ENCODE data around the gene FABP7.
"Not testable (repeated sequence)": the region's sequence is repeated elsewhere in the genome, so short reads cannot be mapped to it uniquely, and the experiment has no call there.

Gene FABP7

DNA sequence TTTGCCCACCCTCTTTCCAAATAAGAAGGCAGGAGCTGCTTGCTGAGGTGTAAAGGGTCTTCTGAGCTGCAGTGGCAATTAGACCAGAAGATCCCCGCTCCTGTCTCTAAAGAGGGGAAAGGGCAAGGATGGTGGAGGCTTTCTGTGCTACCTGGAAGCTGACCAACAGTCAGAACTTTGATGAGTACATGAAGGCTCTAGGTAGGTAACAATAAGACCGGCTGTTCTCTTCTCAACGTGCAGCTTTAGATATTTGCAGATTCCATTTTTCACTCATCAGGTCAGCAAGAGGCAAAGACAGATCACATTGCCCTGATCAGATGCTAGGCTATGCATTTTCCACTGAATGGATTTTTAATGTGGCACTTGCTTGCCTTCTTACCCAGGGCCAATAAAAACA lies at the start of gene FABP7:
FABP7 (plus strand) TSS at position 50 of the 400 bp plus-strand sequence; CDS start at position 129, 79 bp downstream.
- no peak for DNase-seq (ENCODE audit: low read depth)

DNA sequence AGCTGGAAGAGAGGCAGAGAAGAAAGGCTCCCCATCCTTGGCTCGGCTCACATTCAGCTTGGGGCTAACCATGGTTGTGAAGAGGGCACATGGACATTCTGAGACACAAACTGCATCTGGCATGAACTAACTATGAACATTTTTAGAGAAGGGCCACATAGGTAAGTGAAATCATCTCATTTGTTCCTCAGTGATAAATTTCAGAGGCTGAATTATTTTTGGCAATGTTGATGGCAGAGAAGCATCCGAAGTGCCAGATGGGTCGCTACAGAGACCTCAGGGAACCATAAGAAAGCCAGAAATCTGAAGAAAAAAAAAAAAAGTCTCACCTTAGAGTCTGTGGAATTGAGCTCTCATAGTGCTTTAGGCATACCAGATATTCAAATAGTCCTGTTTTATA lies 49.2 kb upstream of the FABP7 start:
- DNase-seq (ENCODE audit: low read depth) = no peak

GRCh38 chr6:122730775-122731386 lies 48.6 kb upstream of the FABP7 start:
- peak; percentile 20 for DNase-seq (ENCODE audit: low read depth)

DNA sequence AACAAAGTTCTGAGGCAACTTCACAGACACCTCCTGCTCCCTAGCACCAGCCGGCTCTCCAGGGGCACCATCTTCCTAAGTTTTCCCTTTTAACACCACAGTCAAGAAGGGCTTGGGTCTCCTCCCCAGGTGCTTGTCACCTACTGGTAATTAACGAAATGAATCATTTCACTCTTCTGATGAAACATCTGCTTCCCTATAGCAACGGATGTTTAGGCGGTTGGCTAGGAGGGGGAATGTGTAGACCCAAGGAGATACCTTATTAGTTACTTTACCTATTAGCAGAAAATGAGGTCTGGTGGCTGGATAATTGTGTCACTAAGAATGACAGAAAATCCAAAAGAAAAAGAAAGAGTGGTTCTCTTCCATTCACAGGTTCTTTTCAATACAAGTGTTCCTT lies 46.3 kb upstream of the FABP7 start:
- DNase-seq (ENCODE audit: low read depth) = no peak

DNA sequence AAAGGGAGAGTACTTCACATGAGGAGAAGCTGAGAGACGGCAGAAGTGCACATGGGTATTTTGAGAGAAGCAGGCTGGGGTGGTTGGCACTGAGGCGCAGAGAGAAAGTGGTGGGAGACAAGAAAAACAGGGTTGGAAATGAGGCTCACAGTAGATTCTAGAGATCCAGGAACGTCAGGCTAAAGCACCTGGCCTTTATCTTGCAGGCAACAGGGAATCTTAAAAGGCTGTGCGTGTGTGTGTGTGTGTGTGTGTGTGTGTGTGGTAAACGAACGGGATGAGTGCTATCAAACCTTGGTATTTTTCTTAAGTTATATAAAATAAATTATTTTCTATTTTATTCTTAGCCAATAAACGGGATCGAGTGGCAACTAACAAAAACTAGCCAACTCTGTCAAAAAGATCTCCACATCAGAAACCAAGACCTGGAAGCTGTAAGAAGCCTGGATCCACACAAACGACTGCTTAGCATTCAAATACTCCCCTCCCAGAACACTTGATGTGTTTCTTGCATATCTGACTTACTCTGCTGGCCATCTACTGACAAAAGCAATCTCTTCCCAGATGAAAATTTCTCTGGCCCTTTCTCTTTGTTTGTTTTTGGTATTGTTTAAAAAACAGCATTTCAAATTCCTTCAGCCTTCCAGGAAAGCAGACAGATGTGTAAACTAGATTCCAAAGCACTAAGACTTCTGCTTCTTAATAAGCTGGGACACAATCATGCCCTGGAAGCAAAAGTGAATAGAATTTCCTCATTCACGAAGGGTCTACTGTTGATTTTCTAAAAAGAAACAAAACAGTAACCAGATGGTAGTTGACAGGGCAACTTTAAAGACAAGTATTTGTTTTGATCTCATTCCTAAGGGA lies 44.8 kb upstream of the FABP7 start:
- DNase-seq (ENCODE audit: low read depth) = no peak

- DNase-seq (ENCODE audit: low read depth) = no peak
Measured at GRCh38 chr6:122735582-122735981, 43.9 kb upstream of the FABP7 start.

DNA sequence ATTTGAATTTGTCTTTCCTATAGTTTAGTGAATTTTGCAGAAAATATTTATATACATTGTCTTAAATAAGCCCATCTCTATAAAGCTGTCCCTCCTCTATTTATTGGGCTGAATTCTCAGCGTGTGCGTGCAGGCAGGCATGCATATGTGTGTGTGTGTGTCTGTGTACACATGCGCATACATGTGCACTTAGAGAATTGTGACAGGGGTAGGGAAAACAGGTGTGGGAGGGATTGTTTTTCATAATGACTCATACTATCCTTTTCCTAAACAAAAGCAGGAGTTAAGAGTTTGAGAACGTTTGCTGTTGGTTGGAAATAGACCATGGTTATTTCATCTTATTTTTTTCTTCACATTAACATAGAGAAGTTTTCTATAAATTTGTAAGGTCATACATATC lies 43.4 kb upstream of the FABP7 start:
- no peak for DNase-seq (ENCODE audit: low read depth)

GRCh38 chr6:122736616-122737015 lies 42.9 kb upstream of the FABP7 start:
- no peak for DNase-seq (ENCODE audit: low read depth)

- no peak for DNase-seq (ENCODE audit: low read depth)
Measured at GRCh38 chr6:122740091-122740490, 39.4 kb upstream of the FABP7 start.

DNA sequence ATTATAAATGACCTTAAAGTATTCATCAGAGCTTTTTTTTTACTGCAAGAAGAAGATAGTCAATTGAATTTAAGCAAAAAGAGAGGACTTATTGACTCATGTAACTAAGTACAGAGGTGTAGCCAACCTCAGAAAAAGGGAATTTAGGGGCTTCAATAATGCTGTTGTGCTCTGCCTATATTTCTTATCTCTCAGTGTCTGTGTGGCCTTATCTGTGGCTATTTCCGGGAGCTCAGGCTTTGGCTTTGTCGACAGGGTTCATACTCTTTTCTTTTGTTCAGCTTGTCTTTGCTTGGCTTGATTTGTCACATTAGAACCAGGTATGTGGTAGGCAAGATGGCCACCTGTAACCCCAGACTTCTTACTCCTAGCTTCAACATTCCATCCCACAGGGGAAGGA lies 38.6 kb upstream of the FABP7 start:
- DNase-seq (ENCODE audit: low read depth) = no peak

DNA sequence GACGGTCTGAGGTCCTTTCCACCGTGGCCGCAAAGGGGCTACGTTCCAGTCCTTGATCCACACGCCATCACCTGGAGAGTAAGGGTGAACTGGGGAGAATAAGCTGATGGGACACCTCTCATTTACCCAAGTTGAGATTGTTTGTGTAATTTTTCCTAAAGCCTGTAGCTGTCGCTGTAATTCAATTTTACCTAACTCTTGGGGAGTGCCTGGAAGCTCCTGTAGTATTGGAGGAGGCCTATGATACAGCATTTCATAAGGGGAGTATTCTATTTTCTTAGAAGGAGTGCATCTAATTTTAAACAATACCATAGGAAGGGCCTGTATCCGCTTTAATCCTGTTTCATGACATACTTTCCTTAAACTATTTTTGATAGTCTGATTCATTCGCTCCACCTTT lies 35.3 kb upstream of the FABP7 start:
- not testable (repeated sequence) for DNase-seq (ENCODE audit: low read depth)

DNA sequence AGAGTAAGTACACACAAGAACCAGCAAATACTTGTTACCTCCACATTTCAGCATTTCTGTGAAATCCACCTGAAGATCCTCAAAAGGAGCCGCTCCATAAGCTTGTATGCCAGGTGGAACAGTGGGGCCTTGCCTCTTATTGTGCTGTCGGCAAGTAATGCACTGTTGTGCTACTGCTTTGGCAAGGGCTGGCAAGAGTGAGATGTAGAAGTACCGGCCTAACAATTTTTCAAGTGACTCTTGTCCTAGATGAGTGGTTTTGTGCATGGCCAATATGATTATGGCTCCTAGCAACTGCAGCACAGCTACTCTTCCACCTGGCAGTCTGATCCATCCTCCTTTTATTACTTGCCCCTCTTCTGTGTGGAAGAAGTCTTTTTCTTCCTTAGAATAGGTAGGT lies 34.7 kb upstream of the FABP7 start:
- DNase-seq (ENCODE audit: low read depth) = not testable (repeated sequence)

DNA sequence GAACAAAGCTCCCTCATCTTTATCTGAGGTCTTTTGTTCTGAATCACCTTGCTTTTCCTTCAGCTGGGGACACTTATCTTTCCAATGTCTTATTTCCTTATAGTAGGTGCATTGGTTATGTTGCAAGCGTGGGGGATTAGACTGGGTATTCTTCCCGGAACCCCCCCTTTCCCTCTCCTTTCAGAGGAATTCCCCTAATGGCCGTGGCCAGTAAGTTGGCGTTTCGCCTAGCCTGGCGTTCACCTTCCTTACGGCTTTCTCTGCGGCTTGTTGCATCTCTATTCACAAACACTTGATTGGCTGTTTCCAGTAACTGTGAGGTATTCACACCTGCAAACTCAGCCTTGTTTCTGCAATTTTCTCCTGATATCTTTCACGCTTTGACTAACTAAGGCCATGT lies 32.8 kb upstream of the FABP7 start:
- no peak for DNase-seq (ENCODE audit: low read depth)

DNA sequence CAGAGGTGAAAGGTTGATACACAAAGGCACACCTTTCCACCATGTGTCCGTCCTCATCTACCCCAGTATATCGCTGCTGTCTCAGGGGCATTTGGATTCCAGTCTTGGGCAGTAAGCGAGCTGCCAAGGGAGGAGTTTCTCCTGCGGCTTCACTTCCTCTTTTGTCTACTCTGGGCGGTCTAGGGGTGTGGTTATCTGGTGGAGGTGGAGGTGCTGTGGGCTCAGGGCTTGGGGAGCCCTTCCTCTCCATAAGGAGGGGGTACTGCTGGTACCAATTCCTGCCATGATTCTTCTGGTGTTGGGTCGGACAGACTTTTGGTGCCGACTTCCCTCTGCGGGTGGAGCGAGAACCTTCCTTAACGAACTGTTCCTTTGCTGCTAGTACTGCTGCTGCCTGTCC lies 31.9 kb upstream of the FABP7 start:
- DNase-seq (ENCODE audit: low read depth) = no peak

GRCh38 chr6:122748945-122749344 lies 30.6 kb upstream of the FABP7 start:
- not testable (repeated sequence) for DNase-seq (ENCODE audit: low read depth)

- no peak for DNase-seq (ENCODE audit: low read depth)
Measured at GRCh38 chr6:122749451-122750050, 30.0 kb upstream of the FABP7 start.

DNA sequence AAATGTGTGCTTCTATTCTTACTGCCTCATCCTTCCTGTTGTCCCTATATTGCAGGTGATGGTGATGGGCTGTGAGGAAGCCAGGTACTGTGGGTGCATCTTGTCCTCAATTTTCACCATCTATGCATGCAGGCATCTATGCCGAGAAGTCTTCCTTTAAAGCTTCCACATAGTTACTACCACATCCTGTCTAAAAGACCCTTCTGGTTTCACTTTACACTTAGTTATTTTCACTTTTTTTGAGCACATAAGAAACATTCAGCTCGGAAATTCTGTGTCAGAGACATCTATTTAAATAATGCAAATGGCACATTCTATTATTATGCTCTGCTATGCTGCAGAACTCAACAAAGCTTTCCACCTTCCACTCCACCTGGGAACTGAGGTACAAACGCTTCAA lies 28.2 kb upstream of the FABP7 start:
- DNase-seq (ENCODE audit: low read depth) = no peak

DNA sequence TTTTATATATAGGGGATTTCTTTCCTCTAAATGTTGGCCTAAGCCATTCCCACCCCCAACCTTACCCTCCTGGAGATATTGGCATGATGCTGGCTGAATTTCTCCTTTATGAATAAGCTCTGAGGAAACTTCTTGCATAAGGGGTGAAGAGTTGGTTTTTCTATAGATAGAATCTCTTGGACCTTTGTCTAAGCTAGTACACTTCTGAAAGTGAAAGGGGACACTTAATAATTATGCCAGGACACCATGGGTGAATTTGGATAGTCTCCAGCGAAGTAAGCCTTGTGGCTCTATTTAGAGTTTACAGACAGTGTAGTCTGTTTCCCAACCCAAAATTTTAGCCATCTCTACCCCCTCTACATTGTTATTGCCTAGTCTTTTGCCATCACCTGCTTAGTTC lies 27.1 kb upstream of the FABP7 start:
- no peak for DNase-seq (ENCODE audit: low read depth)

DNA sequence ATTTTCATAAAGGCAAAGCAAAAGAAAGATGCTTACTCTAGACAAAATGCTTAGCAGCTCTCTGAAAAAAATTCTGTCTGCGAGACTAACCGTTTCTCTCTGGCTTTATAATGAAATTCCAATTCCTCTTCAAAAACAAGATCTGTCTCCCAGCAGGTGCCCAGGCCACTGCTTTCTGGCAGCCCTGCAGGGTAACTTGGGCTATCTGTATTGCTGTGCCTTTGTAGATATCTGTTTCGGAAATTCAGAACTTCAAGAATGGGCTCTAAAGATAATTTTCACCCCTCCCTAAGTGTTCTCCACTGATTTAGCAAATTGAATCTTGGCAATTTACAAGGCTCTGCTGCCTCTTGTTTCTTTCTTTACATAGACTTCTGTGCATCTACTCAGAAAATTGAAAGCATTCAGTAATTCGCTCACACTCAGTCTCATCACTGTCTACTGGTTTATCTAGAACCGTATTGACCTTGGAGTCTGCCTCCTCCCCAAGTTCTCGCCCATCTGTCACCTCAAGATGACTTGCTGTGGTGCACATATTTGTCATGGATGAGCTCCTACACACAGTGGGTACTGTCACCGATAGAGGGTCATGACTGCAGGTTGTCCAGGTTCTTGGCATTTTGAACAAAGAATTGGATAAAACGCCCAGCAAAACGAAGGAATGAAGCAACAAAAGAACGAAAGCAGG lies 26.4 kb upstream of the FABP7 start:
- DNase-seq (ENCODE audit: low read depth) = no peak

- DNase-seq (ENCODE audit: low read depth) = no peak
Measured at GRCh38 chr6:122753688-122754056, 25.8 kb upstream of the FABP7 start.

DNA sequence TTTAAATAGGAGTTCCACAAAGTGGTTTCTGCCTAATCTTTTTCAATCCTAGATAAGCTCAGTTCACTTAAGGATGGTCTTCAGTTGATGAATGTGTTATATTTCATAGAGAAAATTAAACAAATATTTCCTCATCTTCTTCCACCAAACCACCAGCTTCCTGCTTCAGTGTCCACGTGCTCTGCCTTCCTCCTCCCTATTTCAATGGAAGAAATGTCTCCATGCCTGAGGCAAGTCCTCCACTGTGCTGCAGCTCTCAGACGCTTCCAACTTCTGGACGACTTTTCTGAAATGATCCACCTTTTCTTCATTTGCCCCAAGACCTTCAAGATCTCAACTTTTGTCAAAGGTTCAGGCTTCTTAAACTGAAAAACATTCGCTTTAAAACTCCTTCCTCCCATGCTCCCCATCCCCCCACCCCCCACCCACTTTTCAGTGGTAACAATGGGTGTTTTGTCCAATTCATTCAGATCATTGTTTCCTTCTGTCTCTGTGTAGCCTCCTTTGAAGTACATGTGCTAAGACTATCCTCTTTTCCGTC lies 25.3 kb upstream of the FABP7 start:
- no peak for DNase-seq (ENCODE audit: low read depth)

GRCh38 chr6:122755901-122756300 lies 23.6 kb upstream of the FABP7 start:
- no peak for DNase-seq (ENCODE audit: low read depth)

Measured in GM04504 (cell line).